OCI-LY7 (cell line): ENCODE measurements around the gene FBXW11.

Experiments used
- EZH2phosphoT487 ChIP-seq: fragments of 200-600 bp; sonication (generic); IDR thresholded peaks from 2 replicates; pipeline ENCODE4 v1.6.1; 2018; ENCODE audit warnings: low read depth, borderline replicate concordance, mild to moderate bottlenecking, mixed run types, antibody characterized with exemption, low read length, moderate library complexity, mixed read lengths
- TF ChIP-seq, protein P1 (sequence below): fragments of 200-600 bp; sonication (generic); conservative IDR thresholded peaks from 2 replicates; pipeline ENCODE4 v1.5.1; 2014; ENCODE audit warnings: mild to moderate bottlenecking, antibody characterized with exemption, low read length, moderate library complexity, mixed read lengths

DNA sequence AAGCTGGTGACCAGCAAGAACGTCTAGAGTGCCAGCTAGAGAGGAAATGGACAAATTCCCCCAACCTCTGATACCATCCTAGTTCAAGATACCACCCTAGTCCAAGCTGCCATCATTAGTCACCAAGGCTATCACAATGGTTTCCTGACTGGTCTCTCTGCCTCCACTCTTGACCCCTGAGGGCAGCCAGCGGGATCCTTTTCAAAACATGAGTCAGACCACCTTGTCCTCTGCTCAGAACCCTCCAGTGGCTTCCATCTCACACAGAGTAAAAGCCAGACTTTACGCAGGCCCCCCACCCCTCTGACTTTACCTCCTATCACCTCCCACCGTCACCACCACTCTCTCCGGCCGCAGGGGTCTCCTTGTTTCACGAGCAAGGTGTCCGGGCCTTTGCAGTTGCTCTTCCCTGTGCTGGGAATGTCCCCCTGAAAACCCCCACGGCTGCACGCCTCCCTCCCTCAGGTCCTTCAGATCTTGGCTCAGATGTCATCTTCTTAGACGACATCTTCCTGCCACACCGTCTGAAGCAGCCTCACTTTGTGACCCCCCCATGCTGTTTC is 42.2 kb upstream of the FBXW11 start:
- TF ChIP-seq, protein P1, sequence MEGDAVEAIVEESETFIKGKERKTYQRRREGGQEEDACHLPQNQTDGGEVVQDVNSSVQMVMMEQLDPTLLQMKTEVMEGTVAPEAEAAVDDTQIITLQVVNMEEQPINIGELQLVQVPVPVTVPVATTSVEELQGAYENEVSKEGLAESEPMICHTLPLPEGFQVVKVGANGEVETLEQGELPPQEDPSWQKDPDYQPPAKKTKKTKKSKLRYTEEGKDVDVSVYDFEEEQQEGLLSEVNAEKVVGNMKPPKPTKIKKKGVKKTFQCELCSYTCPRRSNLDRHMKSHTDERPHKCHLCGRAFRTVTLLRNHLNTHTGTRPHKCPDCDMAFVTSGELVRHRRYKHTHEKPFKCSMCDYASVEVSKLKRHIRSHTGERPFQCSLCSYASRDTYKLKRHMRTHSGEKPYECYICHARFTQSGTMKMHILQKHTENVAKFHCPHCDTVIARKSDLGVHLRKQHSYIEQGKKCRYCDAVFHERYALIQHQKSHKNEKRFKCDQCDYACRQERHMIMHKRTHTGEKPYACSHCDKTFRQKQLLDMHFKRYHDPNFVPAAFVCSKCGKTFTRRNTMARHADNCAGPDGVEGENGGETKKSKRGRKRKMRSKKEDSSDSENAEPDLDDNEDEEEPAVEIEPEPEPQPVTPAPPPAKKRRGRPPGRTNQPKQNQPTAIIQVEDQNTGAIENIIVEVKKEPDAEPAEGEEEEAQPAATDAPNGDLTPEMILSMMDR = no peak
- no peak for TF ChIP-seq EZH2phosphoT487
